HFFc6 (cell line): ENCODE results near the gene ACHE. TPM values are rescaled to one million over a fixed set of nuclear protein-coding genes. Genes with fewer than 3 reads are reported as not detected.

ENCODE experiments used
- DNase-seq: peaks from one replicate; pipeline ENCODE4 v3.0.0-alpha.2; 2018
- H3K27ac Mint-ChIP-seq: 2 replicates; pipeline ENCODE4 v1.8.0; 2020; ENCODE audit warnings: mild to moderate bottlenecking, mixed read lengths
- H3K27me3 Mint-ChIP-seq: 2 replicates; pipeline ENCODE4 v1.8.0; 2021; ENCODE audit warnings: mild to moderate bottlenecking, moderate library complexity, mixed read lengths; ENCODE audit not compliant: insufficient read depth
- H3K36me3 Mint-ChIP-seq: 2 replicates; pipeline ENCODE4 v1.8.0; 2021; ENCODE audit warnings: low read depth, mixed read lengths
- H3K4me1 Mint-ChIP-seq: 2 replicates; pipeline ENCODE4 v1.8.0; 2020; ENCODE audit warnings: low read depth, mixed read lengths
- H3K4me3 Mint-ChIP-seq: 2 replicates; pipeline ENCODE4 v1.8.0; 2020; ENCODE audit warnings: mild to moderate bottlenecking, moderate library complexity, mixed read lengths
- H3K9me3 Mint-ChIP-seq: 2 replicates; pipeline ENCODE4 v1.8.0; 2020; ENCODE audit warnings: mild to moderate bottlenecking, mixed read lengths
- total RNA-seq, 6 experiments: library from RNA; stranded (reverse); fragmentation: NEBNext Ultra II Directional; extraction: Animal tissue kit (Norgen Biotek cat#: 25700); gene quantifications; 2 replicates in 1 of 6; 3 replicates in 5 of 6; pipeline ENCODE4 v1.2.3, GENCODE V29; 2021
- TF ChIP-seq, protein P1 (sequence below): fragments of 200-600 bp; sonication (generic); IDR thresholded peaks from 2 replicates; pipeline ENCODE4 v1.5.0; 2021; ENCODE audit warnings: antibody characterized with exemption, mild to moderate bottlenecking

ACHE gene
- total RNA-seq, 6 experiments from 2014 or later: 0.31 TPM; not detected in 5

DNA sequence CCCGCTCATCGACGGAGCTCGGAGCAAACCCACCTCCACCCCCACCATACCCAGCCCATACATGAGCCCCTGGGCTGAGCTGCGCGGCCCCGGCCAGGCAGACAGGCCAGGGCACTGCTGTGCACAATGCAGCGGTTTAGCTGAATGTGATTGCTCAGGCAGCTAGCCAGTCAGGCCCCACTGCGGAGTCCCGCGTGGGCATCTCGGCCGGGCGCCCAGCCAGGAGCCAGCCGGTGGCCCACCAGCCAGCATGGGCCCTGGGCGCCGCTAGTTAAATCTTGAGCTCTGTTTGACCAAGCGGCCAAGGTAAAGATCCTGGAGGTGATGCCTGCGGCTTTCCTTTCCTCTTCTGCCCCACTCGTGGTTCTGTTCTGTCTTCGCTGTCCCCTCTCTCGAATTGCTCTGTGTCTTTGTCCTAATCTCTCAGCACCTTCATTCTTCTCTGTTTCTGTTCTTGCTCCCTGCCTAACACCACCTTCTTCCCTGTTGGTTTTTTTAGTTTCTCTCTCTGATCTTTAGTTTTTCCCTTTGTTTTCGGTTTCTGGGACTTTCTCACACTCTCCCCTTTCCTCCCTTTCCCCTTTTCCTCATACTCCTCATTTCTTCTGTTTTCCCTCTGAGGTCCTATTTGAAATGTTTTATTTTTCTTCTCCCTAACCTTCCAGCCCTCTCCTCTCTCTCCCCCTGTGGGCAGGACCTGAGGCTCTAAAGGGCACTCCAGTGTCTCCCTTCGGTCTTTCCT is 12.7 kb downstream of the ACHE start:
- Mint-ChIP-seq H3K4me1 (peaks cover 29% of the 10 kb centered on the region), H3K36me3 (peaks cover 73% of the 10 kb centered on the region), H3K9me3 (no peaks in the 10 kb centered on the region), H3K27me3 (peaks cover 8% of the 10 kb centered on the region), H3K27ac (no peak overlapping the region), H3K4me3 (no peak overlapping the region)
- DNase-seq: no peak
- TF ChIP-seq, protein P1, sequence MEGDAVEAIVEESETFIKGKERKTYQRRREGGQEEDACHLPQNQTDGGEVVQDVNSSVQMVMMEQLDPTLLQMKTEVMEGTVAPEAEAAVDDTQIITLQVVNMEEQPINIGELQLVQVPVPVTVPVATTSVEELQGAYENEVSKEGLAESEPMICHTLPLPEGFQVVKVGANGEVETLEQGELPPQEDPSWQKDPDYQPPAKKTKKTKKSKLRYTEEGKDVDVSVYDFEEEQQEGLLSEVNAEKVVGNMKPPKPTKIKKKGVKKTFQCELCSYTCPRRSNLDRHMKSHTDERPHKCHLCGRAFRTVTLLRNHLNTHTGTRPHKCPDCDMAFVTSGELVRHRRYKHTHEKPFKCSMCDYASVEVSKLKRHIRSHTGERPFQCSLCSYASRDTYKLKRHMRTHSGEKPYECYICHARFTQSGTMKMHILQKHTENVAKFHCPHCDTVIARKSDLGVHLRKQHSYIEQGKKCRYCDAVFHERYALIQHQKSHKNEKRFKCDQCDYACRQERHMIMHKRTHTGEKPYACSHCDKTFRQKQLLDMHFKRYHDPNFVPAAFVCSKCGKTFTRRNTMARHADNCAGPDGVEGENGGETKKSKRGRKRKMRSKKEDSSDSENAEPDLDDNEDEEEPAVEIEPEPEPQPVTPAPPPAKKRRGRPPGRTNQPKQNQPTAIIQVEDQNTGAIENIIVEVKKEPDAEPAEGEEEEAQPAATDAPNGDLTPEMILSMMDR: no peak

DNA sequence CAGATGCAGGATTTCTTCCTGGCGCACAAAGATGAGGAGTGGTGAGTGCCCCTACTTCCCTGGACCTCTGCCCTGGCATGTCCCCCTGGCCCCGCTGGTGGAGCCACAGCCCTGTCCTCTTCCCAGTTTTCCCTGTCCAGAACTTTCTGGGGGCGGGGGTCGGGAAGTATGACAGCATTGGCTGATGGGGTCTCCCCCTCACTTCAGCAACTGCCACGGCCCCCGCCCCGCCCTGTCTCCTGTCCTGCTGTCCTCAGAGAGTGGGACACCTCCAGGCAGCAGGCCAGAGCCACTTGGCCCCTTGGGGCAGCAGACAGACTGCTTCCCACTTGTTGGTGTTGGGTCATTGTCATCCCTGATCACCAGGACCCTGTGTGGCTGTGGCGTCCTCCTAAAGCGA is 13.5 kb downstream of the ACHE start:
- Mint-ChIP-seq H3K4me3 (no peak overlapping the region), H3K27ac (no peak overlapping the region), H3K9me3 (no peaks in the 10 kb centered on the region), H3K36me3 (peaks cover 66% of the 10 kb centered on the region), H3K27me3 (peaks cover 8% of the 10 kb centered on the region), H3K4me1 (peaks cover 26% of the 10 kb centered on the region)
- TF ChIP-seq, protein P1: no peak
- DNase-seq: no peak

DNA sequence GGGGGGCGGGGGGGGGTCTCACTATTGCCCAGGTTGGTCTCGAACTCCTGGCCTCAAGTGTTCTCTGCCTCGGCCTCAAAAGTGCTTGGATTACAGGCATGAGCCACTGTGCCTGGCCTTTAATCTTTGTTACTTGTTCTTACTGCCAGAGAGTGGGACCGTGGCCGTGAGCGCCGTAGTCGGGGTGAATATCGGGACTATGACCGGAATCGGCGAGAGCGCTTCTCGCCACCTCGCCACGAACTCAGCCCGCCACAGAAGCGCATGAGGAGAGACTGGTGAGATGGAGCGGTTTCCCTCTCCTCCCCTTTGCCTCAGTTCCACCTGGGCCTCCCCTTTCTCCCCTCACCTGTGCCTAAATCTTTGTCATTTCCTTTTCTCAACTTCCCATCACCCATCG is 14.6 kb downstream of the ACHE start:
- peaks cover 63% of the 10 kb centered on the region for H3K36me3 Mint-ChIP-seq
- no peaks in the 10 kb centered on the region for H3K9me3 Mint-ChIP-seq
- TF ChIP-seq, protein P1: no peak
- H3K27ac Mint-ChIP-seq: peak overlapping the region; percentile 36; the same call in 1 of the 2 replicates
- no peak for DNase-seq
- peaks cover 8% of the 10 kb centered on the region for H3K27me3 Mint-ChIP-seq
- no peak overlapping the region for H3K4me3 Mint-ChIP-seq
- H3K4me1 Mint-ChIP-seq: peaks cover 33% of the 10 kb centered on the region

DNA sequence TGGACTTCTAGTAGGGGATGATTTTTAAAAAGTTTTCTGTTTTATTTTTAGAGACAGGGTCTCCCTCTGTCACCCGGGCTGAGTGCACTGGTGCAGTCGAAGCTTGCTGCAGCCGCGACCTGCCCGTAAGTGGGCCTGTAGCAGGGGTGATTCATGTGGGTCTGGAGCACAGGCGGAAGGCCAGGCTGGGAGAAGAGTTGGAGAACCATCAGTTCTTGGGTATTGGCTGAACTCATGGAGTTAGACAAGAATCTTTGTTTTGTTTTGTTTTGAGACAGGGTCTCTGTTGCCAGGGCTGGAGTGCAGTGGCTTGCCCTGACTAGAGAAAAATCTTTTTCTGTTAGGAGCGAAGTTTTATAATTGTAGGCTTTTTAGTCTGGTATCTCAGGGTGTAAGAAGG is 15.0 kb downstream of the ACHE start:
- Mint-ChIP-seq H3K27me3 (peaks cover 8% of the 10 kb centered on the region), H3K36me3 (peaks cover 61% of the 10 kb centered on the region), H3K4me1 (peaks cover 38% of the 10 kb centered on the region), H3K27ac (peak overlapping the region; percentile 45; the same call in 1 of the 2 replicates), H3K4me3 (no peak overlapping the region; the same call in 1 of the 2 replicates), H3K9me3 (no peaks in the 10 kb centered on the region)
- TF ChIP-seq, protein P1: no peak
- no peak for DNase-seq

DNA sequence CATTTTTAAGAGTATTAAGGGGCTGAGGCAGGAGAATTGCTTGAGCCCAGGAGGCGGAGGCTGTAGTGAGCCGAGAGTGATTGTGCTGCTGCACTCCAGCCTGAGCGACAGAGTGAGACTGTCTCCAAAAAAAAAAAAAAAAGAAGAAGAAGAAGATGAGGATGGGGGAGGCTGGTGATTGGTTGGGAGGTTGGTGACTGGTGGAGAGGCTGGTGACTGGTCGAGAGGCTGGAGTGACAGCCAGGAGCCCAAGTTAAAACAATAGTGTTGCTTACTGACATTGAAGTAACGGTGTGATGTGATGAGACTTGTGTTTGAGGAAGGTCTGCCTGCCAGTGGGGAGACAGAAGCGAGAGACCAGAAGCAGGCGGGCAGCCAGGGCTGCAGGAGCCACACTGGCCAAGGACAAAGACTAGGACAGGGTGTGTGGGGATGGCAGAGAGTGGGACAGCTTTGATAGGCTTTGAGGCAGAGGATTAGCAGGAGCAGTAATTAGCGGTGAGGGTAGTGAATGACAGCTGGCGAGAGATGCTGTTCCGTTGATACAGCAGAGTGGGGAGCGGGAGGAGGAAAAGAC is 15.9 kb downstream of the ACHE start:
- peaks cover 61% of the 10 kb centered on the region for H3K36me3 Mint-ChIP-seq

More for the DNA sequence above, 15.9 kb downstream of the ACHE start:
- TF ChIP-seq, protein P1: no peak
- H3K27me3 Mint-ChIP-seq: peaks cover 15% of the 10 kb centered on the region
- no peak for DNase-seq
- peaks cover 43% of the 10 kb centered on the region for H3K4me1 Mint-ChIP-seq
- H3K4me3 Mint-ChIP-seq: peak overlapping the region; percentile 12; the same call in 1 of the 2 replicates
- peaks cover 2% of the 10 kb centered on the region; the same call in 1 of the 2 replicates for H3K9me3 Mint-ChIP-seq
- H3K27ac Mint-ChIP-seq: peak overlapping the region; percentile 61
